NCI-H345 treated with DMSO at 0.1 percent for 48 hours (cell line): Measurements from ENCODE around the gene CD22.

Experiments
- DNase-seq: peaks from one replicate; lab custom pipeline; 2025; ENCODE audit not compliant: unreplicated experiment; lab: John Stamatoyannopoulos, UW

The CD22 gene

GRCh38 chr19:35313587-35313986 lies 15.4 kb upstream of the CD22 start:
- no peak for DNase-seq

- no peak for DNase-seq
These were observed 15.0 kb upstream of the CD22 start for GRCh38 chr19:35314031-35314430.

DNA sequence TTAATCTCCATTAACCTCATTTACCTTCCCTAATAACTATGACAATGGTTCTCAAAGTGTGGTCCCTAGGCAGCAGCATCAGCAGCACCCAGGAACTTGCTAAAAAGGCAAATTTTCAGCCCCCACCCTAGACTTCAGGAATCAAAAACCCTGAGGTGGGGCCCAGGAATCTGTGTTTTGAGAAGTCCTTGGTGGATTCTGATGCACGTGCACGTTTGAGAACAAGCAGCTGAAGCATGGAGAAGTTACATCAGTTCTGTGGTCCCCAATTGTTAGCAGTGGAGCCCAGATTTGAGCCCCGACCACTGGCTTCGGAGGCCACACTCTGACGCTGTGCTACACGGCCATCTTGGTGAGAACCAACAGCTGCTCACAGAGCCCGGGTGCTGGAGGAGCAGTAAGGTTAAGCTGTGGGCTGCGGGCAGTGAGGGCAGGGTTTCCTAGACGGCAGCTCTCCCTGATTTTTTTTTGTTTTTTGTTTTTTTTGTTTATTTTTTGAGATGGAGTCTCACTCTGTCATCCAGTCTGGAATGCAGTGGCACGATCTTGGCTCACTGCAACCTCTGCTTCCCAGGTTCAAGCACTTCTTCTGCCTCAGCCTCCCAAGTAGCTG lies 14.0 kb upstream of the CD22 start:
- no peak for DNase-seq

GRCh38 chr19:35315883-35316282 lies 13.1 kb upstream of the CD22 start:
- DNase-seq, result no peak

- DNase-seq, result peak; percentile 66
These were observed 12.4 kb upstream of the CD22 start for GRCh38 chr19:35316560-35316959.

- no peak for DNase-seq
These were observed 11.4 kb upstream of the CD22 start for GRCh38 chr19:35317464-35318043.

- no peak for DNase-seq
These were observed 10.1 kb upstream of the CD22 start for GRCh38 chr19:35318679-35319448.

GRCh38 chr19:35320065-35320713 lies 8.8 kb upstream of the CD22 start:
- no peak for DNase-seq

DNA sequence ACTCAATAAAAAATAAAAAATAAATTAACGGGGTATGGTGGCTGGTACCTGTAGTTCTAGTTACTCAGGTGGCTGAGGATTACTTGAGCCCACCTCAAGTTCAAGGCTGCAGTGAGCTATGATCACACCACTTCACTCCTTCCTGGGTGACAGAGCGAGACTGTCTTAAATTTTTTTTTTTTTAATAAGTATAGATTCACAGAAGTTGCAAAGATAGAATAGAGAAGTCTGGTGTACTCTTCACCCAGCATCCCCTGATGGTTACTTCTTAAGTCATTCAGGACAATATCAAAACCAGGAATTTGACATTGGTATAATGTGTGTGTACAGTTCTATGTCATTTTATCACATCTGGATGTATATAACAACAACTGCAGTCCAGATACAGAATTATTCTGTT lies 7.7 kb upstream of the CD22 start:
- DNase-seq, result no peak

DNA sequence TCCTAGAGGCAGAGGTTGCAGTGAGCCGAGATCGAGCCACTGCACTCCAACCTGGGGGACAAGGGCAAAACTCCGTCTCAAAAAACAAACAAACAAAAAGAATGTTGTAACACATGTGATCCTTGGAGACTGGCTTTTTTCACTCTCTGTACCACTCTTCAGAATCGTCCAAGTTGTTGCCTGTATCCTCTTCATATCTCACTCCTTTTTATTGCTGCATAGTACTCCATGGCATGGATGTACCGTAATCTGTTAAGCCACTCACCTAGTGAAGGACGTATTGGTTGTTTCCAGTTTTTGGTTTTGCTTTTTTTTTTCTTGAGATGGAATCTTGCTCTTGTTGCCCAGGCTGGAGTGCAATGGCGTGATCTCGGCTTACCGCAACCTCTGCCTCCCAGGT lies 7.0 kb upstream of the CD22 start:
- DNase-seq, result no peak

DNA sequence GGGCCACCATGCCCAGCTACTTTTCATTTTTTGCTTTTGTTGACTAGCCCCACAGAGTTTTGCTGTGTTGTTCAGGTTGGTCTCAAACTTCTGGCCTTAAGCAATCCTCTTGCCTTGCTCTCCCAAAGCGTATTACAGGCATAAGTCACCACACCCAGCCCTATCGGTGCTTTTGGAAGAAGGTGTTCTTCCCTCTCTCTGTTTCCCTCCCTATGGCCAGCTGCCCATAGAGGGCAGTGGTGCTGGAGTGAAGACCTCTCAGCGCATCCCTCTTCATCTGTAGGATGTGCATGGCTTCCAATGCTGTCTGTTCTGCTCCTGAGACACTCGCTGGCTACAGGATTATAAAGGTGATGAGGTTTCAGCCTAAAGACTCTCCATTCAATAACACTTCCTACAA lies 1.3 kb upstream of the CD22 start:
- no peak for DNase-seq

GRCh38 chr19:35329323-35329722 lies 336 bp downstream of the CD22 start:
- DNase-seq, result no peak

GRCh38 chr19:35330475-35330874 lies 1.5 kb downstream of the CD22 start:
- no peak for DNase-seq

DNA sequence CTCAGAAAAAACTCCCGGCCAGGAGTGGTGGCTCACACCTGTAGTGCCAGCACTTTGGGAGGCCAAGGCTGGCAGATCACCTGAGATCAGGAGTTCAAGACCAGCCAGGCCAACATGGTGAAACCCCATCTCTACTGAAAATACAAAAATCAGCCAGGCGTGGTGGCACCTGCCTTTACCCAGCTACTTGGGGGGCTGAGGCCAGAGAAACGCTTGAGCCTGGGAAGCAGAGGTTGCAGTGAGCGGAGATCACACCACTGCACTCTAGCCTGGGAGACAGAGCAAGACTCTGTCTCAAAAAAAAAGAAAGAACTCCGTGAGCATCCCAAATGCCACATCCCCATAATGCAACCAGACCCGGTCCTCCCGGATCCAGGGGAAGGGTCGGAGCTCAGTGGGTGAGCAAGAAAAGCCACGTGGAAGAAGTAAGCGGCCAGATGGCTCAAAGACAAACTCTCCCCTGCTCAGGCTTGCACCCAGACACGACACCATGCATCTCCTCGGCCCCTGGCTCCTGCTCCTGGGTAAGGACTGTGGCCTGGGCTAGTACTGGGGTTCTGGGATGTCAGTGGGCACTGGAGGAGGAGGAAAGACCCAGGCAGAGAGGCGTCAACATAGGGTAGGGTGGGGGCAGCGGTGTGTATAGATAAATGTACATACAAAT lies 2.7 kb downstream of the CD22 start:
- DNase-seq, result no peak

DNA sequence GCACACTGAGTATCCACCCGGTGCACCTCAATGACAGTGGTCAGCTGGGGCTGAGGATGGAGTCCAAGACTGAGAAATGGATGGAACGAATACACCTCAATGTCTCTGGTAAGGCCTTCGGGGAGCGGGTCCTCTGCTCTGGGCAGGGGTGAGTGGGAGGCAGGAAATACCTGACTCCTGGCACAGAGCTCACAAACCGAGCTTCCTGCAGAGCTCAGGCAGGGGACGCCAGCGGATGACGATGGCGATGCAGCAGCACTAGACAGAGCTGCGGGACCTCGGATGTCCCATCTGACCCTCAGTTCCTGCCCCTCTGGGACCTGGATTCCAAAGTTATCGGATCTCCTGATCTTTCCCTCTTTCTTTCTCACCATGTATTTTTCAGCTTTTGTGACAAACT lies 3.8 kb downstream of the CD22 start:
- no peak for DNase-seq

DNA sequence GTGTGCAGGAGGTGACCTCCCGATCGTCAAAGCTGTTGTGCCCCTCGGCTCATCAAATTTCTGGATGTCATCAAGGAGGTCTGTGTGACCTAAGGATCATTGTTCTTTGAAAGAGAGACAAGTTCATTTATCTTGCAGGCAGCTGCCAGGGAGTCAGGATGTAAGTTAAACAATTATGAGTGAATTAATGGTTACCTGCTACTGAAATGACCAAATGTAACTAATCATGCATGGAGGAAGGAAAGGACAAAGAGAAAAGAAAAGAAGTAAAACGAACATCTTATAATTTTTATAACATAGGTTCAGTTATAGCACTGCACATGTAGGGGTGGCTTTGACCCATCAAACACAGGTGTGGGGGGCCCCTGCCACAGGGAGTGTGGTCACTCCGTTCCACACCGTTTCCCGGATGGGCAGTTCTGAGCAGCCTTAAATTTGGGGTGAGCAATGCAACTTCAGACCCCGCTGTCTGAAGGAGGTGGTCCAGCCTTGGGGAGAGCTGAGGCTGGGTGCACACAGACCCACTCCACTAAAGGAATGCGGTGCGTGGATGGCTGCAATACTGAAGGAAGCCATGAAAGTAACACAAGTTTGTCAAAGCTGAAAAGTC lies 5.3 kb downstream of the CD22 start:
- no peak for DNase-seq

DNA sequence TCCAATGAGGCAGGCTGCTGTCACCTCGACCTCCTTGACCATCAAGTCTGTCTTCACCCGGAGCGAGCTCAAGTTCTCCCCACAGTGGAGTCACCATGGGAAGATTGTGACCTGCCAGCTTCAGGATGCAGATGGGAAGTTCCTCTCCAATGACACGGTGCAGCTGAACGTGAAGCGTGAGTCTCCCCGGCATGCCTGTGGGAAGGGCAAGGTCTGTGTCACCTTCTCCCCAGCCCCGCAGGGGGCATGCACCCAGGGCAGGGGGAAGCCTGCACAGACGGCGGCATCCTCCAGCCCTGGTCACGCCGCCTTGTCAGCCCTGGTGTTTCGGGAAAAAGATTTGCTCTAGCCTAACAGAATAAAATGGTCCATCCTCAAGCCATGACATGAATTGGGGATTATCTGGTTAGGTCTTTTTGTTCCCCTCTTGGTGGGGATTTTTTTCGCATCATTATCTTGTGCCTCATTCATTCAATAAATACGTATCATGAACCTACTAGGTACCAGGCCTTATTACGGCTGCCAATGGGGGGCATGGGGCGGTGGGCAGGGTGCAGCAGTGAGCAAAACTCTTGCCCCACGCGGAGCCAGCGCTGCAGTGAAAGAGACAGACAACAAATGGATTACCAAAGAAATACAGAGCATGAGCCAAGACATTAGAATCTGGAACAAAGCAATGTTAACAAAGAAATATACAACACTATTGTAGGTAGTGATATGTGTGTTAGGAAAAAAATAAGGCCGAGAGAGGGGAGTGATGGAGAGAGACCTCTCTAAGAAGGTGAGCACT lies 7.4 kb downstream of the CD22 start:
- DNase-seq, result no peak

DNA sequence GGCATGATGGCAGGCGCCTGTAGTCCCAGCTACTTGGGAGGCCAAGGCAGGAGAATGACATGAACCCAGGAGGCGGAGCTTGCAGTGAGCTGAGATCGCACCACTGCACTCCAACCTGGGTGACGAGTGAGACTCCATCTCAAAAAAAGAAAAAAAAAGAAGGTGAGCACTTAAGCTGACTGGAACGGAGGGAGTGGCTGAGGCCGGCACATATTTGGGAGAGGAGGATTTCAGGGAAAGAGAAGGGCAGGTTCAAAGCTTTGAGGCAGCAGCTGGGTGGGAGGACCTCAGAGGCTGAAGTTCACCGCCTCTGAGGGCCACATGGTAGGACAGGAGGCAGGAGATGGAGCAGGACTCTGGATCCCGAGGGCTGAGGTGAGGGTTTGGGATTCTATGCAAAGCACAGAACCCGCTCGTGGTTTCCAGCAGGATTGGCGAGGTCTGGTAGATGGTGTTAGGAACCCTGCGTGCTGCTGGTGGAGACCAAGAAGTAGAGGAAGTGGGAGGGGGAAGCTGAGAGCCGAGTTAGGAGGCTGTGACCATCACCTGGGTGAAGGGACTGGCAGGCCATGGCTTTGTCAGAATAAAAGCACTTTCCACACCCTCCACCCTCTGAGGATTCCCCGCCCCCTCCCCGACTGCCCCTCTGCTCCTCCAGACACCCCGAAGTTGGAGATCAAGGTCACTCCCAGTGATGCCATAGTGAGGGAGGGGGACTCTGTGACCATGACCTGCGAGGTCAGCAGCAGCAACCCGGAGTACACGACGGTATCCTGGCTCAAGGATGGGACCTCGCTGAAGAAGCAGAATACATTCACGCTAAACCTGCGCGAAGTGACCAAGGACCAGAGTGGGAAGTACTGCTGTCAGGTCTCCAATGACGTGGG lies 8.4 kb downstream of the CD22 start:
- no peak for DNase-seq

DNA sequence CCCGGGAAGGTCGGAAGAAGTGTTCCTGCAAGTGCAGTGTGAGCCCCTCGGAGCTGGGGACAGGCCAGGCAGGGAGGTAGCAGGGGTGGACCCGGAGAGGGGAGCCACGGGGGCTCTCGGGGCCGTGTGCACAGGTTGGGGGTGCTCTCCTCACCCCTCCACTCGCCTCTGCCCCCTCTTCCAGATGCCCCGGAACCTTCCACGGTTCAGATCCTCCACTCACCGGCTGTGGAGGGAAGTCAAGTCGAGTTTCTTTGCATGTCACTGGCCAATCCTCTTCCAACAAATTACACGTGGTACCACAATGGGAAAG lies 9.0 kb downstream of the CD22 start:
- no peak for DNase-seq

- DNase-seq, result no peak
These were observed 11.4 kb downstream of the CD22 start for GRCh38 chr19:35340431-35340830.
